Activated CD8-positive, alpha-beta T cell treated with anti-CD3 and anti-CD28 coated beads, Interleukin-2, amount 10 ng/mL, durations not matched to agents 7 days and 5 days (primary cell): ENCODE results near the gene ABCC11. TPM values are rescaled to one million over a fixed set of nuclear protein-coding genes. Genes with fewer than 3 reads are reported as not detected.
"Not testable (repeated sequence)": the region's sequence is repeated elsewhere in the genome, so short reads cannot be mapped to it uniquely, and the experiment has no call there.

Experiments
- ATAC-seq: fragments of 150-1000 bp; cut with Tn5 transposase; one replicate; pipeline ENCODE4 v1.10.0; 2021; ENCODE audit warnings: moderate library complexity
- CTCF ChIA-PET: fragments of 350-600 bp; sonication (Branson Sonifier 250); formaldehyde crosslinking; loops from one replicate; lab custom pipeline; 2021; ENCODE audit warnings: antibody characterized with exemption; lab: Charles Lee
- POLR2A ChIA-PET: fragments of 350-600 bp; sonication (Branson Sonifier 250); formaldehyde crosslinking; loops from one replicate; lab custom pipeline; 2021; ENCODE audit warnings: antibody characterized with exemption; lab: Charles Lee
- DNase-seq: peaks from one replicate; pipeline ENCODE4 v3.0.0-alpha.2; 2020
- H3K27ac Mint-ChIP-seq: one replicate; pipeline ENCODE4 v1.8.0; 2021; ENCODE audit warnings: mild to moderate bottlenecking, mixed read lengths
- H3K27me3 Mint-ChIP-seq: one replicate; pipeline ENCODE4 v1.8.0; 2021; ENCODE audit warnings: low read depth, mixed read lengths
- H3K36me3 Mint-ChIP-seq: one replicate; pipeline ENCODE4 v1.8.0; 2021; ENCODE audit warnings: low read depth, mixed read lengths
- H3K4me1 Mint-ChIP-seq: one replicate; pipeline ENCODE4 v1.8.0; 2021; ENCODE audit warnings: low read depth, mixed read lengths
- H3K4me3 Mint-ChIP-seq: one replicate; pipeline ENCODE4 v1.8.0; 2021; ENCODE audit warnings: mild to moderate bottlenecking, mixed read lengths
- H3K9me3 Mint-ChIP-seq: one replicate; pipeline ENCODE4 v1.8.0; 2022; ENCODE audit warnings: mixed read lengths; ENCODE audit not compliant: insufficient read depth
- total RNA-seq, 2 experiments: library from RNA; stranded (reverse); gene quantifications; one replicate each; pipeline ENCODE4 v1.2.3, GENCODE V29; 2021

ABCC11 gene
- total RNA-seq, 2 experiments from 2014 or later = not detected

GRCh38 chr16:48194828-48195556 lies 52.3 kb downstream of the ABCC11 start:
- no peak overlapping the region for H3K4me3 Mint-ChIP-seq
- peaks cover 2% of the 10 kb centered on the region for H3K27me3 Mint-ChIP-seq
- no peak for ATAC-seq
- DNase-seq = no peak
- H3K9me3 Mint-ChIP-seq = no peaks in the 10 kb centered on the region
- H3K4me1 Mint-ChIP-seq = no peaks in the 10 kb centered on the region
- no peaks in the 10 kb centered on the region for H3K36me3 Mint-ChIP-seq
- POLR2A ChIA-PET = no interaction called here
- no peak overlapping the region for H3K27ac Mint-ChIP-seq
- CTCF ChIA-PET = no interaction called here

GRCh38 chr16:48193846-48194245 lies 53.5 kb downstream of the ABCC11 start:
- peaks cover 5% of the 10 kb centered on the region for H3K4me1 Mint-ChIP-seq
- no peak overlapping the region for H3K4me3 Mint-ChIP-seq
- no peak for ATAC-seq
- ChIA-PET POLR2A (no interaction called here), CTCF (no interaction called here)
- H3K27ac Mint-ChIP-seq = no peak overlapping the region
- no peaks in the 10 kb centered on the region for H3K36me3 Mint-ChIP-seq
- no peak for DNase-seq
- no peaks in the 10 kb centered on the region for H3K9me3 Mint-ChIP-seq
- no peaks in the 10 kb centered on the region for H3K27me3 Mint-ChIP-seq

- ATAC-seq (no peak), DNase-seq (no peak)
- CTCF ChIA-PET = interaction anchor here (1.2 to 1.8 kb wide), 2 partner anchors 24 to 442 kb away, joined by 5 to 6 read pairs; no protein-coding TSS in a partner anchor
- H3K4me3 Mint-ChIP-seq = no peak overlapping the region
- H3K9me3 Mint-ChIP-seq = no peaks in the 10 kb centered on the region
- H3K27ac Mint-ChIP-seq = no peak overlapping the region
- no peaks in the 10 kb centered on the region for H3K36me3 Mint-ChIP-seq
- peaks cover 14% of the 10 kb centered on the region for H3K4me1 Mint-ChIP-seq
- H3K27me3 Mint-ChIP-seq = peaks cover 7% of the 10 kb centered on the region
- POLR2A ChIA-PET = interaction anchor here (1.0 kb wide), 1 partner anchor 346 kb away, joined by 3 read pairs; no protein-coding TSS in a partner anchor
Observed at GRCh38 chr16:48188449-48189102, 58.8 kb downstream of the ABCC11 start.

GRCh38 chr16:48187779-48188178 lies 59.6 kb downstream of the ABCC11 start:
- no peaks in the 10 kb centered on the region for H3K9me3 Mint-ChIP-seq
- DNase-seq (no peak), ATAC-seq (no peak)
- ChIA-PET CTCF (interaction anchor here (1.2 to 1.8 kb wide), 2 partner anchors 23 to 442 kb away, joined by 5 to 6 read pairs; no protein-coding TSS in a partner anchor), POLR2A (interaction anchor here (1.0 kb wide), 1 partner anchor 347 kb away, joined by 3 read pairs; no protein-coding TSS in a partner anchor)
- no peak overlapping the region for H3K27ac Mint-ChIP-seq
- no peak overlapping the region for H3K4me3 Mint-ChIP-seq
- no peaks in the 10 kb centered on the region for H3K36me3 Mint-ChIP-seq
- H3K27me3 Mint-ChIP-seq = peaks cover 7% of the 10 kb centered on the region
- H3K4me1 Mint-ChIP-seq = peaks cover 14% of the 10 kb centered on the region

GRCh38 chr16:48184681-48185080 lies 62.7 kb downstream of the ABCC11 start:
- ATAC-seq (no peak), DNase-seq (no peak)
- H3K4me1 Mint-ChIP-seq = peaks cover 14% of the 10 kb centered on the region
- no peaks in the 10 kb centered on the region for H3K36me3 Mint-ChIP-seq
- no peak overlapping the region for H3K4me3 Mint-ChIP-seq
- peaks cover 7% of the 10 kb centered on the region for H3K27me3 Mint-ChIP-seq
- CTCF ChIA-PET = interaction anchor here (1.3 to 2.7 kb wide), 2 partner anchors 19 to 20 kb away, joined by 5 to 10 read pairs; no protein-coding TSS in a partner anchor
- H3K9me3 Mint-ChIP-seq = no peaks in the 10 kb centered on the region
- POLR2A ChIA-PET = no interaction called here
- no peak overlapping the region for H3K27ac Mint-ChIP-seq

GRCh38 chr16:48182979-48183537 lies 64.3 kb downstream of the ABCC11 start:
- ATAC-seq (no peak), DNase-seq (no peak)
- no peaks in the 10 kb centered on the region for H3K36me3 Mint-ChIP-seq
- POLR2A ChIA-PET = no interaction called here
- H3K27ac Mint-ChIP-seq = no peak overlapping the region
- CTCF ChIA-PET = interaction anchor here (2.7 kb wide), 1 partner anchor 18 kb away, joined by 10 read pairs; no protein-coding TSS in a partner anchor
- no peaks in the 10 kb centered on the region for H3K9me3 Mint-ChIP-seq
- H3K4me3 Mint-ChIP-seq = no peak overlapping the region
- H3K4me1 Mint-ChIP-seq = peaks cover 2% of the 10 kb centered on the region
- H3K27me3 Mint-ChIP-seq = peaks cover 7% of the 10 kb centered on the region

- H3K4me1 Mint-ChIP-seq, H3K27ac Mint-ChIP-seq, H3K27me3 Mint-ChIP-seq, DNase-seq, H3K4me3 Mint-ChIP-seq, H3K36me3 Mint-ChIP-seq, ATAC-seq, H3K9me3 Mint-ChIP-seq: not testable (repeated sequence)
- POLR2A ChIA-PET = interaction anchor here (0.6 kb wide), 1 partner anchor 136 kb away, joined by 8 read pairs; no protein-coding TSS in a partner anchor
- CTCF ChIA-PET = interaction anchor here (2.7 kb wide), 1 partner anchor 17 kb away, joined by 10 read pairs; no protein-coding TSS in a partner anchor
Observed at GRCh38 chr16:48181746-48182520, 65.4 kb downstream of the ABCC11 start.

- ATAC-seq (no peak), DNase-seq (no peak)
- Mint-ChIP-seq H3K4me1 (no peaks in the 10 kb centered on the region), H3K9me3 (no peaks in the 10 kb centered on the region), H3K27me3 (peaks cover 4% of the 10 kb centered on the region), H3K4me3 (no peak overlapping the region), H3K36me3 (no peaks in the 10 kb centered on the region), H3K27ac (no peak overlapping the region)
- POLR2A ChIA-PET = no interaction called here
- CTCF ChIA-PET = no interaction called here
Observed at GRCh38 chr16:48180868-48181480, 66.4 kb downstream of the ABCC11 start.

- no peaks in the 10 kb centered on the region for H3K27me3 Mint-ChIP-seq
- no peak overlapping the region for H3K27ac Mint-ChIP-seq
- no peak overlapping the region for H3K4me3 Mint-ChIP-seq
- ATAC-seq (no peak), DNase-seq (no peak)
- CTCF ChIA-PET = interaction anchor here (0.8 to 1.2 kb wide), 2 partner anchors 12 to 1011 kb away, joined by 3 read pairs; no protein-coding TSS in a partner anchor
- no peaks in the 10 kb centered on the region for H3K9me3 Mint-ChIP-seq
- POLR2A ChIA-PET = no interaction called here
- H3K36me3 Mint-ChIP-seq = no peaks in the 10 kb centered on the region
- H3K4me1 Mint-ChIP-seq = no peaks in the 10 kb centered on the region
Observed at GRCh38 chr16:48176635-48177408, 70.5 kb downstream of the ABCC11 start.

GRCh38 chr16:48173889-48174288 lies 73.5 kb downstream of the ABCC11 start:
- no peak for ATAC-seq
- H3K27ac Mint-ChIP-seq = no peak overlapping the region
- POLR2A ChIA-PET = no interaction called here
- CTCF ChIA-PET = interaction anchor here (2.3 kb wide), 1 partner anchor 9 kb away, joined by 9 read pairs; no protein-coding TSS in a partner anchor
- H3K9me3 Mint-ChIP-seq = no peaks in the 10 kb centered on the region
- no peaks in the 10 kb centered on the region for H3K36me3 Mint-ChIP-seq
- DNase-seq = no peak
- no peaks in the 10 kb centered on the region for H3K27me3 Mint-ChIP-seq
- H3K4me3 Mint-ChIP-seq = no peak overlapping the region
- no peaks in the 10 kb centered on the region for H3K4me1 Mint-ChIP-seq
